Stimulated activated CD8-positive, alpha-beta memory T cell treated with anti-CD3 and anti-CD28 coated beads, Interleukin-7, amount 100 ng/mL, for 1 hour (primary cell): ENCODE data around the gene CDK8.
"Not testable (repeated sequence)": the region's sequence is repeated elsewhere in the genome, so short reads cannot be mapped to it uniquely, and the experiment has no call there.

Experiments used
- DNase-seq, 2 donors: peaks; one replicate each; pipeline ENCODE4 v3.0.0-alpha.2; 2020; ENCODE audit warnings: low read depth in 2 of 2

The CDK8 gene

GRCh38 chr13:26253262-26253786 is 605 bp upstream of the CDK8 start:
- no peak for DNase-seq

- peak; percentile 20 to 23 for DNase-seq
These were observed 718 bp downstream of the CDK8 start for GRCh38 chr13:26254583-26255111.

DNA sequence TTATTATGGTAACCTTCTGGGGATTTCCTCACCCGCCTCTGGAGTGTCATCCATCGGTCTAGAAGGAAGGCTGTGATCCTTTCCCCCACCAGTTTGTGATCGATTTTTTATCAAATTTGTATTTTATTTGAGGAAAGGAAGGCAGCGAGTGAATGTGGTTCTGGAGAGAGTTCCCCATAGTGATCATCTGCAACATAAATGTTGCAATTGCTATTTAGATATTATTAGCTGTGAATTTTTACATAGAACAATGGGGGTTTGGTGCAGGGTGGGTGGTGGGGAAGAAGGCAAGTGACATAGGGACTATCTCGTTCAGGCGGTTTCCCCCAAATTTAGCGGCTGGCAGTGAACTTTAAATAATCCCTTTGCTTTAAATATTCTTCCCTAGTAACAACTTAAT is 1.2 kb downstream of the CDK8 start:
- DNase-seq, result no peak

DNA sequence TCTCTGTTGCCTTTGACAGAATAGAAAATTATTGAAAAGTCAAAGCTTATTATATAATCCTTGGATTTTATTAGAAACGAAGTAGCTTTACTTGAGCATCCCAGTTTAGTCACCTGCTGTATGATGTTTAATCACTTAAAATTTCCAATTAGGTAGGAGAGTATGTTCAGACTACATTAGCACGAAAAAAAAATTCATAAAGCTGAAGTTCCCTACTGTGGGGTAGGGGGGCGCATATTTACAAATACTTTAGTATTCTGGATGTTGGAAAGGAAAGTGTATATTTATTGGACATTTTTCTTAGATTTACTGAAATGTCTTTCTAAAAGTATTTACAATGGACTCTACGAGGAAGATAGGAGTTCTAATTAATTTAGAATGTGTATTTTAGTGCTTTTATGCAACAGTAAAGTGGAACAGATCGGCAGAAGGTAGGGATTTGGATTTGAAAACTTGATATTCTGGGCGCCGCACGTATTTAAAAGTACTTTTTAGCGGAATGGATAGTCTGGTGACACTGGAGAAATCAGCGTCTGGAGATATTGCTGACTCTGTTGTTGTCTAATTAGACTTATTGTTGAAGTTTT is 1.9 kb downstream of the CDK8 start:
- no peak for DNase-seq

- DNase-seq, result no peak
These were observed 3.1 kb downstream of the CDK8 start for GRCh38 chr13:26257049-26257448.

- DNase-seq, result no peak
These were observed 5.7 kb downstream of the CDK8 start for GRCh38 chr13:26259634-26260033.

DNA sequence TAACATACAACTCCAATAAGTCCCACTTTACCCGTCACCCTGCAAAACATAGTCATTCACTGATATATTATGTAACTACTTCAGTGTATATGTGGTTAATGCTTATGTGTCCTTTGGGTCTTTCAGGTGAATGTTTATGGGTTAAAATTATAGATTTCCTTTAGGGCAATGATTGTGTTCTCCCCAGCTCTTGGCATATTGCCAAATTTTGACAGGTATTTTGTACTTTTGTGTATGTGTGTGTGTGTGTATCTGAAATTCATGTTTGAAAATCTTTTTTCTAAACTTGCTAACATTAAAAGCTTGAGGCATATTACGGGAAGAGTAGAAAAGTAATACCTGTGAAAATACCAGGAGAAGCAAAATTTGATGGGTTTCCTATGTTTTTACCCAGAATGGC is 8.2 kb downstream of the CDK8 start:
- no peak for DNase-seq

DNA sequence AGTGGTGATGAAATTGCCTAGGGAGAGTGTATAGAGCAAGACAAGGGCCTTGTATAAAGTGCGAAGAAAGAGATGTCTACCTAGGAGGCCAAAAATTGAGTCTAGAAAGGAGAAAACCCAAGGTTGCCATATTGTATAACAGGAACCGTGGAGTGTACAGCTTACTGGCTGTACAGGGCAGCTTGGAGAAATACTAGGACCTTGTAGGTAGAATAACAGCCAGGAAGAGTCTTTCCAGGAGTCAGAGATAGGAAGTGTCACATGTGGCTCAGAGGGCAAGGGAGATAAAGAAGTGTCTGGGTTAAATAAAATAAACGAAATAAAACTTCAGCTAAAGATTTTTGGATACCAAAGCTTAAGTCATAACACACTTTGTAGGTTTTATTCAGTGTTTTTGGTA is 12.4 kb downstream of the CDK8 start:
- DNase-seq, result no peak

- DNase-seq, result no peak
These were observed 16.8 kb downstream of the CDK8 start for GRCh38 chr13:26270707-26271106.

- DNase-seq, result no peak
These were observed 18.7 kb downstream of the CDK8 start for GRCh38 chr13:26272621-26273020.

GRCh38 chr13:26280295-26280694 is 26.4 kb downstream of the CDK8 start:
- no peak for DNase-seq

DNA sequence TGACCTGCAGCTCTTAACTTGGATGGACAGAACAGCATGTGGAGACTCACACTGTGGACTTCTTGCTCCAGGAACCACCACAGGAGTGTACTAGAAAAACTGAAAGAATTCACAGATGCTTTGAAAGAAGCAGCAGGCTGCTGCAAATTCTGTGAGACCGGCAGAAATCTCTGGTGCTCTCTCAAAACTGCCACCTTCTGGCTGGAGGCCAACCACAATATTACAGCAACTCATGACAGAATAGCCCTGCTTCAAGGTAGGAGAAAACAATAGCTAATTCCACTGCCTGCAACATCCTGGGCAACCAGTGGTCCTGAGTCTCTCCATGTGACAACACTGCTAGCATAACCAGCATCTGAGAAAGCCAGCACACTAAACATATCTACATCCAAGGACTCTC is 26.9 kb downstream of the CDK8 start:
- no peak for DNase-seq

DNA sequence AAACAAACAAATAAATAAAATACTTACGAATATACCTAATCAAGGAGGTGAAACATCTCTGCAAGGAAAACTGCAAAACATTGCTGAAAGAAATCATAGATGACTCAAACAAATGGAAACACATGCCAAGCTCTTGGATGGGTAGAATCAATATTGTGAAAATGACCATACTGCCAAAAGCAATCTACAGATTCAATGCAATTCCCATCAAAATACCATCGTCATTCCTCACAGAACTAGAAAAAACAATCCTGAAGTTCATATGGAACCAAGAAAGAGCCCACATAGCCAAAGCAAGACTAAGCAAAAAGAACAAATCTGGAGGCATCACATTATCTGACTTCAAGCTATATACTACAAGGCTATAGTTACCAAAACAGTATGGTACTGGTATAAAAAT is 32.0 kb downstream of the CDK8 start:
- not testable (repeated sequence) for DNase-seq

GRCh38 chr13:26288838-26289237 is 34.9 kb downstream of the CDK8 start:
- not testable (repeated sequence) for DNase-seq

DNA sequence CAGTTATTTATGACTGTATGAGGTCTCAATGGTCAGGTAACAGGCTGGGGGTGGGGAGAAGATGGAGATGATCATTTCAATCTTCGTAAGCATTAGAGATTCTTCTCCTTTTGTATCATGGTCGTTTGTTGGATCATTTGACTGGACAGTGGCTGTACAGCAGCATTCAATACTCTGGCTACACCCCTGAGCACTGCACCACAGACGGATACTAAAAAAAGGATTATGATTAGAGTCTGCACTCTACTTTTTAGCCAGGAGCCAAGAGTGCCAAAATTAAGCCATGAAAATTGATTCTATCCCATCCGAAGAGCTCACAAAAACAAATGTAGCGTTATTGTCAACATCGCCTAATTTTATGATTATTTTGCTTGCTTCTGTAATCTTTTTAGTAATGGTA is 41.9 kb downstream of the CDK8 start:
- no peak for DNase-seq

DNA sequence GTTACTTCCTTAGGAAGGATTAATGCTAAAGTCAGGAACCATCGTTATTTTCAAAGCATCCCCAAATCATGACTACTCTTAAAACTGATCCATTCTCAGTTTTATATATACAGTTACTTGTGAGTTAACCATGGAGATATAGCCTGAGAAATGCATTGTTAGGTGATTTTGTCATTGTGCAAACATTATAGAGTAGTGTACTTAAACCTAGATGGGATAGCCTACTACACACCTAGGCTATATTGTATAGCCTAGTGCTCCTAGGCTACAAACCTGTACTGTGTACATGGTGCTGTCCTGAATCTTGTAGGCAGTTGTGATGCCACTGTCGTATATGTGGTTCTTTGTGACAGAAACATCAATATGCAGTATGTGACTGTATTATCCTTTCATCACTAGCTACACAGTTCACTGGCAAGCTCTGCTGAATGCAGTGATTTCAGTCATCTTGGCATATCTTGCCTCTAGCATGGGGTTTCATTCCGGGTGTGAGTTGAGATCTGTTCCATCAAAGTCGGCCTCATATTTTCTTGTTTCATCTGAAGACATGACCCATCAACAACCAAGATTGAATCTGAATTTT is 45.3 kb downstream of the CDK8 start:
- DNase-seq, result no peak

DNA sequence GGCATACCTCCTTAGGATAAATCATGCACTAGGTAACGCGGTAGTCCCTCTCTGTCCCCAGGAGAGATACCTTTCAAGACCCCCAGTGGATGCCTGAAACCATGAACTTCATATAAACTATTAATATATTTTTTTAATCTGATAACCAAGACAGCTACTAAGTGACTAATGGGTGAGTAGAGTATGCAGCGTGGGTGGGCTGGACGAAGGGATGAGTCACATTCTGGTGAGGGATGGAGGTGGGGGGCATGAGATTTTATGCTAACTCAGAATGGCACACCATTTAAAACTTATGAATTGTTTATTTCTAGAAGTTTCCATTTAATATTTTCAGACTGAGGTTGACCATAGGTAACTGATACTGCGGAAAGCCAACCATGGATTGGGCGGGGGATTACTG is 46.2 kb downstream of the CDK8 start:
- DNase-seq, result no peak

GRCh38 chr13:26305676-26306075 is 51.7 kb downstream of the CDK8 start:
- DNase-seq, result no peak

GRCh38 chr13:26307701-26308100 is 53.8 kb downstream of the CDK8 start:
- no peak for DNase-seq

GRCh38 chr13:26308250-26308649 is 54.3 kb downstream of the CDK8 start:
- DNase-seq, result no peak

- no peak for DNase-seq
These were observed 54.9 kb downstream of the CDK8 start for GRCh38 chr13:26308836-26309235.

GRCh38 chr13:26310003-26310402 is 56.1 kb downstream of the CDK8 start:
- DNase-seq, result no peak

DNA sequence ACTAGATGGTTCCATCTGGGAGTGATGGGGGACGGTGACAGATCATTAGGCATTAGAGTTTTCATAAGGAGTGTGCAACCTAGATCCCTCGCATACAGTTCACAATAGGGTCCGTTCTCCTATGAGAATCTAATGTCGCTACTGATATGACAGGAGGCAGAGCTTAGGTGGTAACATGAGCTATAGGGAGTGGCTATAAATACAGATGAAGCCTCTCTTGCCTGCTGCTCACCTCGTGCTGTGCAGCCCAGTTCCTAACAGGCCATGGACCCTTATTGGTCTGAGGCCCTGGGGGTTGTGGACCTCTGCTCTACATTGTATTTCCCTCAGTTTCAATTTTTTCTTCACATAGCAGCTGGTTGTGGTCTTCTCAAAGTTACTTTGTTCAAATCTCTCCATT is 56.5 kb downstream of the CDK8 start:
- no peak for DNase-seq

- DNase-seq, result not testable (repeated sequence)
These were observed 58.1 kb downstream of the CDK8 start for GRCh38 chr13:26312019-26312418.
